EL (cell line): Measurements from ENCODE around the gene USP33.
"Not testable (repeated sequence)": the region's sequence is repeated elsewhere in the genome, so short reads cannot be mapped to it uniquely, and the experiment has no call there.

Experiments used
- DNase-seq: peaks from one replicate; pipeline ENCODE4 v3.0.0-alpha.2; 2016

USP33 gene

GRCh38 chr1:77759071-77760028 lies at the start of gene USP33:
TSS of gene USP33 (minus strand) at chr1:77759852. CDS start at chr1:77741697, 18,155 bp downstream.
- DNase-seq, result peak; percentile 86

DNA sequence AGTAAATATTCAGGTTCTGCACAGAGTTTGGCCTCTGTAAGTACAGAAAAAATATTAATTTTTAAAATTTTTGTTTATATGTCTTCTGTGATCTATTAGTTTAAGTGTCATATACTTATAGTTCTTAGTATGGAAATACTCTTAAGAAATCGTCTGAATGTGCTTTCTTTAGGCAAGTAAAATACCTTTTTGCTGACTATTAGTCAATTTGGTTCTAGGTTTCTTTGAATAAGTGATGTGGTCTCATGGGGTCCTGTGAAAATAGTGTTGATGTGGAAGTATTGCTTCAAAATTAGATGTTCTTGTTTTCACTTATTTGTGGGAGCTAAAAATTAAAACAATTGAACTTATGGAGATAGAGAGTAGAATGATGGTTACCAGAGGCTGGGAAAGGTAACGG lies 43.7 kb upstream of the USP33 start:
- no peak for DNase-seq

GRCh38 chr1:77802026-77802425 lies 42.4 kb upstream of the USP33 start:
- DNase-seq, result no peak

- DNase-seq, result no peak
Observed at GRCh38 chr1:77797991-77798390, 38.3 kb upstream of the USP33 start.

- no peak for DNase-seq
Observed at GRCh38 chr1:77796695-77797405, 37.2 kb upstream of the USP33 start.

- no peak for DNase-seq
Observed at GRCh38 chr1:77794550-77794949, 34.9 kb upstream of the USP33 start.

GRCh38 chr1:77786093-77786741 lies 26.6 kb upstream of the USP33 start:
- not testable (repeated sequence) for DNase-seq

DNA sequence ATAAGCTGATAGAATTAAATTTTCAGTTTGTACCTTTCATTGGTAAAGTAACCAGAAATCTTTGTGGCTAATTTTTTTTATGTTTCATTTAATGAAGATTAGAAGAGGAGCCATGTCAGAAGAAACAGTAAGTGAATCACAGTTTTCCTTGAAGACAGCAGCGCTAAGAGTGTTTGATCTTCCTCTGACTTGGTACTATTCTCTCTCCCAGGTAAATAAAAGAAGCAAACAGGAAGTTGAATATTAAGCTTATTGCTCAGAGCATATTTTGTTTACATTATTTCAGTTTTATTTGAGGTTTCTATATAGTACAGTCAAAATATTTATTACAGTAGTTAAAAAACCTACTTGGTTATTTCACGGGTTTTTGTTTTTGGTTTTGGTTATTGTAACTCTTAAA lies 23.5 kb upstream of the USP33 start:
- DNase-seq, result no peak

- DNase-seq, result no peak
Observed at GRCh38 chr1:77781683-77782082, 22.0 kb upstream of the USP33 start.

- peak; percentile 90 for DNase-seq
Observed at GRCh38 chr1:77779529-77780281, 20.1 kb upstream of the USP33 start, which contains the start of gene MIGA1. TSS of gene MIGA1 (plus strand) at chr1:77779649. CDS start at chr1:77783253, 3,604 bp downstream.

- DNase-seq, result no peak
Observed at GRCh38 chr1:77776007-77776700, 16.5 kb upstream of the USP33 start.

DNA sequence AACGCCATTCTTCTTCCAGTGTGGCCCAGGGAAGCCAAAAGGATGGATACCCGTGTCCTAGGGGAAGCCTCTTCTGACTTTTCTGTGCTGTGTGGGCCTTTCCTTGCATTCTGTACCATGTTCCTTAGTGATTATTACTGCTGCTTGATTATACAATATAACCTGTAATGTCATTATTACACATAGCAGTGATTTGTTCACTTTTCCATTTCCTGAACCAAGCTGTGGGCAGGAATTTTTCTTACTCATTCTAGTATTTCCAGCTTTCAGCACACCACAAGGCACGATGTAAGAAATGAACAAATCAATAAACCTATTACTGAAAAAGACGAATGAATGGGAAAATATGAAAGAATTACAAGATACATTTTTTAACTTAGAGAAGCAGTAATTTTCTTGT lies 8.4 kb upstream of the USP33 start:
- DNase-seq, result no peak

DNA sequence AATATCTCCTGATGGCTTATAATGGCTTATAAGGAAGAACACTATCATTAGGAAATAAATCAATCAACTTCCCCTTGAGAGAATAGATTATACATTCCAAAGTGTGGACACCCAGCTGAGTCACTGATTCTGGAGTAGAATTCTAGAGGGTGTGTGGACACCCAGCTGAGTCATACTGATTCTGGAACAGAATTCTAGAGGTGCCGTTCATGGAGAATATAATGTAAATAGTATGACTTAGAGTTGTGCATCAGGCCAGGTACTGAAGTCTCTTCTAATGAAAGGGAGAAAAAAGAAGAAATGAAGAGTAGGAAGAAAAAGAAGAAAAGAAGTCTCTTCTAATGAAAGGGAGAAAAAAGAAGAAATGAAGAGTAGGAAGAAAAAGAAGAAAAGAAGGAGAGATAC lies 2.4 kb upstream of the USP33 start:
- peak; percentile 79 for DNase-seq

- DNase-seq, result peak; percentile 13
Observed at GRCh38 chr1:77757603-77758002, 2.0 kb downstream of the USP33 start.

DNA sequence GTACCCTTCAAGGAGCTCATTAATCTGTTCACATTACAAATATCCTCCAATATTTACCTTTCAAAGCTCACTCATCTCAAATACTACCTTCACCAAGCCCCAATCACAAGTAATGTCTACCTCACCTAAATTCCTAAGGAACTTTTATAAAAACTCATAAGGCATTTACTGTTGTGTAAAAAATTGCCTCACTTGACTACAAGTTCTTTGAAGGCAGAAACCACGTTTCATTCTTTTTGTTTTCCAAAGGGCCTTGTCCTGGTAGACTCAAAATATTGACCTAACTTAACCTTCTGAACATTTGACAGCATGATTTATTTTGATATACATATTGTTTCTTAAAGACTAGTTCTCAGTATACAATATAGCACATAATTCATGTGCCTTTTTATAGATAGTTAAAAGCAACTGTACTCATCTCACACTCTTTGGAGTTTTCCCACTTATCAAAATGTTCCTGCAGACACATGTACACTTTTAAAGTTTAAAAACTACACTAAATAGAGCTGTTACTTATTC lies 2.5 kb downstream of the USP33 start:
- no peak for DNase-seq

- DNase-seq, result no peak
Observed at GRCh38 chr1:77756052-77756754, 3.4 kb downstream of the USP33 start.

GRCh38 chr1:77749489-77749888 lies 10.2 kb downstream of the USP33 start:
- not testable (repeated sequence) for DNase-seq

DNA sequence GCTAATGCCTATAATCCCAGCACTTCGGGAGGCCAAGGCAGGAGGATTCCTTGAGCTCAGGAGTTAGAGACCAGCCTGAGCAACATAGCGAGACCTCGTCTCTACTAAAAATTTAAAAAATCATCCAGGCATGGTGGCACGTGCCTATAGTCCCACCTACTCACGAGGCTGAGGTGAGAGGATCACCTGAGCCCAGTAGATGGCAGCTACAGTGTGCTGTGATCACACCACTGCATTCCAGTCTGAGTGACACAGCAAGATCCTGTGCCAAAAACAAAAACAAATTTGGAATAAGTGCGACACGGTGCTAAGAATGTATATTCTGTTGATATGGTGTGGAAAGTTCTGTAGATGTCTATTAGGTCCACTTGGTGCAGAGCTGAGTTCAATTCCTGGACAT lies 15.1 kb downstream of the USP33 start:
- no peak for DNase-seq

DNA sequence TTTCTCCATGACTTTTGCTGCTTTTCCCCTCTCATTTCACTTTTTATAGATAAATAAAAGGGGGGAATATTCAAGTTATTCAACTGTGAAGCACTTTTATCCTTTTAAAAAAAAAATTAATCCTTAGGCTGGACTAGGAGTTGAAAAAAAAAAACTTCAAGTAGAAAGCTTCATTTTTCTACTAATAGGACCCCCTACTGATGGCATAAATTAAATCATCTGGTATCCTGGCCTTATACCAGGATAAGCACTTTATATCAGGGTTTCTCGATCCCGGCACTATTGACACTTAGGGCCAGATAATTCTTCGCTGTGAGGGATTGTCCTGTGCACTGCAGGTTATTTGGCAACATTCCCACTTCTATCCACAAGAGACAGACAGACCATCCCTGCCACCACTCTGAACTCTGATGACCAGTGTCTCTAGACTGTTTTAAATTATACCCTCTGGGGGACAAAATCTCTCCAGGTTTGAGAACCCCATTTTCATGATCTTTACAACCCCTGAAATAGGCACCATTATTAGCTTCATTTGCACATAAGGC lies 17.6 kb downstream of the USP33 start:
- no peak for DNase-seq

DNA sequence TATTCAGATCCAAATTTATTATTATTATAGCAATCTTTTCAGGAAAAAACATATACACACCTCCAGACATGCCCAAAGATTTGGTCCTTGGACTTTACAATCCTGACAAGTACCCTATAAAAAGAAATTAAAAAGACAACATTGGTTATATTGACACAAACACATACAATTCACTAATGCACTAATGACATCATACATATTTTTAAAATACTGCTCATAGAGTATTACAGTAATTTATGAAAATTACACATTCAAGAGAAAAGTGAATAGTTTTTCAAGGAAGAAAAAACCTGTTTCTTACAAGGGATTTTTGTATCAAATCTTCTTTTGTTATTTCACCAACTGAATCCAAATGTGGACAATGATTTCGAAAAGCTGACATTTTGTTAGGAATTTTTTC lies 18.3 kb downstream of the USP33 start:
- no peak for DNase-seq

- DNase-seq, result no peak
Observed at GRCh38 chr1:77739235-77739634, 20.4 kb downstream of the USP33 start.
